GM12865 (cell line): ENCODE measurements around the gene LDHAL6B.
A peak's percentile ranks its signal among the peaks of the same experiment; 100 is the strongest.

Experiments used
- DNase-seq: peaks from one replicate; pipeline ENCODE4 v3.0.0; 2010; ENCODE audit warnings: low read depth
- H3K4me3 ChIP-seq: 2 replicates; pipeline ENCODE4 v1.5.1; 2011; ENCODE audit warnings: mild to moderate bottlenecking, low read depth, low read length, control low read depth
- TF ChIP-seq, protein P1 (sequence below): IDR thresholded peaks from 2 replicates; pipeline ENCODE4 v1.5.1; 2011; ENCODE audit warnings: low read length, control low read depth, low read depth, inconsistent platforms; ENCODE audit not compliant: insufficient read depth; ENCODE audit errors: missing control alignments

LDHAL6B gene

DNA sequence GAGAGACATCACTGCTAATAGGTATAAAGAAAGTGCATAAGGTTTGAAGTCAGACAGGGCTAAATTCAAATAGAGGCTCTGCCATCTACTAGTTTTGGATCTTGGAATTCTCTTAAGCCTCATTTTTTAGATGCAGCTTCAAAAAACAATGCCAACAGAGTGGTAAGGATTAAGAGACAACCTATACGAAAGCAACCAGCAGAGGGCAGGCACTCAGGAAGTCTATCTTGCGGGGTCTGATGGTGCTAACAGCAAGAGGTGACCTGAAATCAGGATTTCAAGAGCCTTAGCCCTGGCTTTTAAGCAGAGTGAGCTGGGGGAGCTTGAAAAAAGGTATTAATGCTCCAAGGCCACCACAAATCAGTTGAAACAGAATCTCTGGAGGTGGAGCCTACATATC, 40.7 kb downstream of the LDHAL6B start:
- no peak overlapping the region for H3K4me3 ChIP-seq
- peak; percentile 87 for DNase-seq
- TF ChIP-seq, protein P1, sequence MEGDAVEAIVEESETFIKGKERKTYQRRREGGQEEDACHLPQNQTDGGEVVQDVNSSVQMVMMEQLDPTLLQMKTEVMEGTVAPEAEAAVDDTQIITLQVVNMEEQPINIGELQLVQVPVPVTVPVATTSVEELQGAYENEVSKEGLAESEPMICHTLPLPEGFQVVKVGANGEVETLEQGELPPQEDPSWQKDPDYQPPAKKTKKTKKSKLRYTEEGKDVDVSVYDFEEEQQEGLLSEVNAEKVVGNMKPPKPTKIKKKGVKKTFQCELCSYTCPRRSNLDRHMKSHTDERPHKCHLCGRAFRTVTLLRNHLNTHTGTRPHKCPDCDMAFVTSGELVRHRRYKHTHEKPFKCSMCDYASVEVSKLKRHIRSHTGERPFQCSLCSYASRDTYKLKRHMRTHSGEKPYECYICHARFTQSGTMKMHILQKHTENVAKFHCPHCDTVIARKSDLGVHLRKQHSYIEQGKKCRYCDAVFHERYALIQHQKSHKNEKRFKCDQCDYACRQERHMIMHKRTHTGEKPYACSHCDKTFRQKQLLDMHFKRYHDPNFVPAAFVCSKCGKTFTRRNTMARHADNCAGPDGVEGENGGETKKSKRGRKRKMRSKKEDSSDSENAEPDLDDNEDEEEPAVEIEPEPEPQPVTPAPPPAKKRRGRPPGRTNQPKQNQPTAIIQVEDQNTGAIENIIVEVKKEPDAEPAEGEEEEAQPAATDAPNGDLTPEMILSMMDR: peak; percentile 57

DNA sequence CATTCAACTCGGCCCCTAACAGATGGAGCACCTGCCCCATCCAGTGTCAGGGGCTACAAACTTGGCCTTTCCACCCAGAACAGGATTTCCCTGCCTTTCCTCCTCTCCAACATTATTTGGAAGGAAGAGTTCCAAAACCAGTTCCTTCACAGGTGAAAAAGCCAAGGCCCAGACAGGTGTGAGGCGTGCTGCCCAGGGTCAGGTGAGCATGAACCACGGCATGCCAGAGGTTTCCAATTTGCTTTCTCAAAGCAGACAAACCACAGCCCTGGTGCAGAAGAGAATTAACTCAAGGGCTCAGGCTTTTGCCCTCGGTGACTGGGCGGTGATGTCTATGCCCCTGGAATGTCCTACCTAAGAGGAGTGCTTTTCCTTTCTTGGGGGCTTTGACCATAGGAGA, 43.2 kb downstream of the LDHAL6B start:
- TF ChIP-seq, protein P1: no peak
- no peak overlapping the region for H3K4me3 ChIP-seq
- peak; percentile 14 for DNase-seq

DNA sequence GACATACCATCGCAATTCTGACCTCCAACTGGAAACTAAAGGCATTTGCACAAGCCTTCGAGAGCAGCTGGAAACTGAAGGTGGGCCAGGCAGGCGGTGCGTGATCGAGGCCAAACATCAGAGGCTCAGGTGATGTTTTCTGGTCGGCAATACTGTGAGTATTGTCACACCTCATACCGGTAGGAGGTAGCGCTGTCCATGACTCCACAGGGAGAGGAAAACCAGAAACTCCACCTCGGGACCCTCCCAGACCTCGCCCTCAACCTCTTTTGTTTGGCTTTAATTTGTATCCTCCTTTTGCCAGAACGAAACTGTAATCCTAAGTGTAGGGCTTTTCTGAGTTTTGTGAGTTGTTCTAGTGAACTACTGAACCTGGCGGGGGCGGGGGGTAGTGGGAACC, 43.6 kb downstream of the LDHAL6B start:
- TF ChIP-seq, protein P1: no peak
- no peak for DNase-seq
- no peak overlapping the region for H3K4me3 ChIP-seq

DNA sequence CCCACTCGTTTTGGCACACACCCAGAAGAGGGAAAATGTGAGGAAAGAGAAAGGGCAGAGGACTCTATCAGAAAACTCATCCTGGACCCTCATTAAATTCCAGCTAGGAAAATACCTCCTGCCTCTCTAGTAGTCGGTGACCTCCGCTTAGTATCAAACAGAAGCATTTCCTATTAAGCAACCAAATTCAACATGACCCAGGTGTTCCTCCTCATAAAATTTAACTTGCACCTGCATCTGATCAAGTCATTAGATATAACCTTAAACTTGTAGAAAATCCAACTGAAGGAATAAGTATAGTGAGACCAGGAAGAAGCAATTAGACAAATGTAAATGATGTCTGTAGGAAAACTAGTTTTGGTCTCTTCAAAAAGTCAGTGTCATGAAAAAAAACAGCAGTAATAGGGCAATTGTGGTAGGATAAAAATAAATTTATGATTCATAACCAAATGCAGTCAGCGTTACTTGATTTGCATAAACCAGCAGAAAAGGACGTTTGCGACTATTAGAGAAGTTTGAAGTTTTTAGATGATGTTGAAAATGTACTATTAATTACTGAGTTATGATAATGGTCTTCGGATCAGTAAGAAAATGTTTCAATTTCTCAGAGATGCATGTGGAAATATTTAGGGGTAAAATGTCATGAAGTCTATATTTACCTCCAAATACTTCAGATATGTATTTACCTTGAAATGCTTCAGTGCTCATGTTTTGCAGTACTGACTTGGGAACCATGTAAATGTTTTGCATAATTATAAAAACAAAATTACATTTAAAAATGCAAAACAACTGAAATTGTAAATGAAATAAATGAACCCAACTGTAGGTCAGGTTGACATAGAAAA, 44.6 kb downstream of the LDHAL6B start:
- peak; percentile 76 for DNase-seq
- H3K4me3 ChIP-seq: peak overlapping the region; percentile 16
- TF ChIP-seq, protein P1: no peak

DNA sequence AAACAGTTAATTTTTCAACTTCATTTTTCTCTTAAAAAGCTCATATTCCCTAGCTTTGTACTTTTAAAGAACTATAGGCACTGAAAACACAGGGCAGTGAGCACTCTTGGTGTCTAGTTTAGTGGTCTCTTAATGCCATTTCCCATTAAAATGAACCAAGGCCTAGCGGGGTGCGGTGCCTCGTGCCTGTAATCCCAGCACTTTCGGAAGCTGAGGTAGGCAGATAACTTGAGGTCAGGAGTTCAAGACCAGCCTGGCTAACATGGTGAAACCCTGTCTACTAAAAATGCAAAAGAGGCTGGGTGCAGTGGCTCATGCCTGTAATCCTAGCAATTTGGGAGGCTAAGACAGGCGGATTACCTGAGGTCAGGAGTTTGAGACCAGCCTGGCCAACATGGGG, 45.5 kb downstream of the LDHAL6B start:
- no peak overlapping the region for H3K4me3 ChIP-seq
- TF ChIP-seq, protein P1: no peak
- DNase-seq: peak; percentile 54

DNA sequence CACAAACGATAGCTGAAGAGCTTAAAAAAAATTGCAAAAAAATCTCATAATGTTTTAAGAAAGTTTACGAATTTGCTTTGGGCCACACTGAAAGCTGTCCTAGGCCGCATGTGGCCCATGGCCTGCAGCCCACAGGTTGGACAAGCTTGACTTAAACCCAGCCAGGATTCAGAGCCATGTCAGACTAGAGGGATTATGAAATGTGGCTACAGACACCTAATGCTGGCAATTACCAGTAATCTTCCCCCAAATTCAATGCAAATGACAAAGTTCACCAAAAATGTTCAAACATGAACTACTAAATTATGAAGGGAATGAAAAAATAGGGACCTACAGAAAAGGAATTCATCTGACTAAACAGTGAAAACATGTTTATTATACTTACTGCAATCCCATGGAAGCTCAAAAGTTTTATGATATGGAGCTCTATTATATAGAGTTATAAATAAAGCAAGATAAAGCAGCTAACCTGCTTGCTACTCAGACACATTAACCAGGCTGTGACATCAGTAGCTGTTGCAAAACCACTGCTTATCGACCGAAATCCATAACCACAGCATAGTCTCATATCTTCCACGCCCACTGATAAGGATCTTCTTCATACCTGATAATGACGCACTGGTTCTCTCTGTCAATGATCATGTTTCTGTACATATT, 49.2 kb downstream of the LDHAL6B start:
- no peak for DNase-seq
- H3K4me3 ChIP-seq: no peak overlapping the region
- TF ChIP-seq, protein P1: no peak
